OCI-M1 (cell line): ENCODE data around the gene SOX10.

Experiments
- DNase-seq: peaks from one replicate; lab custom pipeline; 2025; lab: John Stamatoyannopoulos, UW

SOX10 gene

DNA sequence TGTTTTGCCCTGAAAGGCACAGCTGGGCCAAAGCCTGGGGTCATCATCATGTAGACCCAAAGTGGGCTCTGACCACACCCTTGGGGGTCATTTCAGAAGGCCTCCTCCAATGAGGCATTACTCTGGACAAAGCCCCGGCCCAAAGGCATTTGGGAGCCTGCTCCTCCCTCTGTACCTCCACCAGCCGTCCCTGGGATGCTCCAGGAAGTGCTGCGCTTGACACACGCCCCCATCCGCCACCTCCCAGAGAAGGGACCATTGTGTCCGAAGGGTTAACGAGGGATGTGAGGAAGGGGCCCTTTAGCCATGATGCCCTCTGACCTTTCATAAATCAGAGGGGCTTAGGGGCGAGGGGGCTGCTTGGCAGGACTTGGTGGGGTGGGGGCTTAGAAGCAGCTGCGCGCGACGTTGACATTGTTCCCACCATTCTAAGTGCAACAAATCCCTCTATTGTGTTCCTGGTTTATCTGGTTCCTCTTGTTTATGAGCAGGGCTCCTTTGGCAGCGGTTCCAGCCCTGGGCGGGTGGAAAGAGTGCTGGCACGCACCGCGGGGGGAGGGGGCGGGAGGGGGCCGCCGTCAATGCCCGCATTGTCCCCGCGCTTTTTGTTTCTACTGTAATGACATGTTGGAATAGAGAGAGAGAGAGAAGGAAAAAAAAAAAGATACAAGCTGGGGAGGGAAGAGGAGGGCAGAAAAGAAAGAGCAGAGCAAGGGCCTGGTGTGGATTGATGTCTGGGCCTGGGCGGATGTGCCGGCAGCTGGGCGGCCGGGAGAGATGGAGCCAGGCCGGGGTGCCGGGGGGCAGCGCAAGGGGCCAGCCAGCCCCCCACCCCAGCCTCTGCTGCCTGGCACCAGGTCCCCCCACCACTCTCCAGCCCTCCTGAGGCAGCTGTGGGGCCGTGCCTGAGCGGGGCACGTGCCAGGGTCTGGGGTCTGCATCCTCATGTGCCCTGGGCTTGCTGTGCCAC, 32.1 kb upstream of the SOX10 start:
- no peak for DNase-seq

DNA sequence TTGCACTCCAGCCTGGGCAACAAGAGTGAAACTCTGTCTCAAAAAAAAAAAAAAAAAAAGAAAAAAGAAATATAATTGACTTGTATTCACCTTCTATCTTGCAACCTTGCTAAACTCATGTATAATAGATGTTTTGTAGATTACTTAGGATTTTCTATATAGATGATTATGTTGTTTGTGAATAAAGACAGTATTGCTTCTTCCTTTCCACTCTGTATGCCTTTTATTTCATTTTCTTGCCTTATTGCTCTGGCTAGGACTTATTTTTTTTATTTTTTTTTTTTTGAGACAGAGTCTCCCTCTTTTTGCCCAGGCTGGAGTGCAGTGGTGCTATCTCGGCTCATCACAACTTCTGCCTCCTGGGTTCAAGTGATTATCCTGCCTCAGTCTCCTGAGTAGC, 29.7 kb upstream of the SOX10 start:
- no peak for DNase-seq

DNA sequence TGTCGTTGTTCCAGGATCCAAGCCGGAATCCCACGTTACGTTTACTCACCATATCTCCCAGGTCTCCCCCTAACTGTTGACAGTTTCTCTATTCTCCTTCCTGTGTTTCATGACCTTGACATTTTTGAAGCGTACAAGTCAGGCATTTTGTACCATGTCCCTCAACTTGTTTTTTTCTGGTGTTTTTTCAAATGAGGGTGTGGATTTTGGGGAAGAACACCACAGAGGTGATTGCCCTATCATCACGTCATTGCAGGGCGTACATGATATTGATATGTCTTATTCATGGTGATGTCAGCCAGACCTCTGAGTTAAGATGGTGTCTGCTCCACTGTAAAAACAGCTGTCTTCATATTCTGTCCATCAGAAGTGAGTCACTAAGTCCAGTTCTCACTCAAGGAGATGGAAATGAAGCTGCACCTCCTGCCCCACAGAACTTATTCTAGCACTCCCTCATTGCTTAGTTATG, 28.3 kb upstream of the SOX10 start:
- DNase-seq = no peak

DNA sequence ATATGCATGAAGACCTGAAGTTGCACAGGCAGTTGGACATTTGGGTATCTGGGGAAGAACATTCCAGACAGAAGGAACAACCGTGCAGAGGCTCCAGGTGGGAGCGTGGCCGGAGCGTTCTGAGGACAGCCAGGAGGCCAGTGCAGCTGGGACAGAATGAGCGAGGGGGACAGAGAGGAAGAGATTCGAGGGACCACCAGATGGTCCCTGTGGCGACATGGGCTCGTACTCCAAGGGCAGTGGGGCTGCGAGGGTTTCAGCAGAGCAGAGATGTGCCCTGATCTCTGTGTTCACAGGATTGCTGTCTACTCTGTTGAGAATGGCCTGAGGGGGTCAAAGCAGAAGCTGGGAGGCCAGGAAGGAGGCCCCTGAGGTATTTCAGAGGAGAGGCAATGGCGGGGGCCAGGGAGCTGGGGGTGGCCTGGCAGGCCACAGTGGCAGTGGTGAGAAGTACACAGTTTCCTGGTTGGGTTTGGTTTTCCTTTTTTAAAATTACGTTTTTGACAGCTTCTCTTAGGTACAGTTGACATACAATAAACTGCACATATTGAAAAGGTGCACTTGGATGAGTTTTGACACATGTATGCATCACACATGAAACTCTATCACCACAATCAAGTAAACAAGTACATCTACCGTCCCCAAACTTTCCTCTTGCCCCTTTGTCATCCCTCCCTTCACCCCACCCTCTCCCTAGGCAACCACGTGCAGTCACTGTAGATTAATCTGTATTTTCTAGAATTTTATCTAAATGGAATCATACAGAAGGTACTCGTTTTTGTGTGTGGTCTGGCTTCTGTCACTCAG, 24.8 kb upstream of the SOX10 start:
- DNase-seq = no peak

DNA sequence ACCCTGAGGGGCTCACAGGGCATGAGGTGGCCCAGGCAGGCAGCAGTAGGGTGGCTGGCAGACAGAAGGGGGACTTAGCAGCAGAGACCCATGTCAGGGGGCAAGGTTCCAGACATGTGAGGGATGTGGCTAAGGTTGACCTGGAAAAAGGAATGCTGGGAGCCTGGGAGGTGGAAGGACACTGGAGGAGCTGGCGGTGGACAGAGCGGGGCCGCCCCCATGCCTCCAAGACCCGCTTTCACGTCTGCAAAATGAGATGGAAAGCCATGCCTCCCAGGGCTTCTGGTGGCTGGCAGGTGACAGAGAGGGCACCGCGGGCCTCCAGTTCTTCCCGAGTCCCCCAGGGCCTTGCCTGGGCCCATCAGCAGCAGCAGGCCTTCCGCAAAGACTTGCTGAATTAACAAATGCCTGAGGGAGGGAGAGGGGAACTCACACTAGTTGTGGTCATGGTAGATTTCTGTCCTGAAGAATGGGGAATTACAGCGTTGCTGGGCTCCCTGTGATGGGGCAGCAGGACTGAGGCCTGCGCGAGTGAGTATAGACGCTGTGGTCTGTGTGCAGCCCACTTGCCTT, 23.1 kb upstream of the SOX10 start:
- no peak for DNase-seq

DNA sequence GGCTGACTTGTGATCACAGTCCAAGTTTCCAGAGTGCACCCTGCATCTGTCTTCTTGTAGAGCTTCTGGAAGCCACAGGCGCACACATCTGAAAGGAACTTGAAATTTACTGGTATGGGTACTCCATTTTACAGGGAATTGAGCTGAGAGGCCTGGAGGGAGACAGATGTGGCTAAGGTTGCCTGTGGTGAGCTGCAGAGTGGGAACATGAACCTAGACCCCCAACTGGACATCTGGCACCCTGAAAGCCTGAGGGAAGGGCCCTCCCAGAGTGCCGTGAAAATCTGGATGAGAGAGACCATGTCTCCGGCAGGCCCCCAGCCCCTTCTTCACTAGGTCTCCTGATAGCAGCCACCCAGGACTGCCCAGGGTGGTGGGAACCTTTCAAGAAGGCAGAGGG, 22.6 kb upstream of the SOX10 start:
- no peak for DNase-seq

DNA sequence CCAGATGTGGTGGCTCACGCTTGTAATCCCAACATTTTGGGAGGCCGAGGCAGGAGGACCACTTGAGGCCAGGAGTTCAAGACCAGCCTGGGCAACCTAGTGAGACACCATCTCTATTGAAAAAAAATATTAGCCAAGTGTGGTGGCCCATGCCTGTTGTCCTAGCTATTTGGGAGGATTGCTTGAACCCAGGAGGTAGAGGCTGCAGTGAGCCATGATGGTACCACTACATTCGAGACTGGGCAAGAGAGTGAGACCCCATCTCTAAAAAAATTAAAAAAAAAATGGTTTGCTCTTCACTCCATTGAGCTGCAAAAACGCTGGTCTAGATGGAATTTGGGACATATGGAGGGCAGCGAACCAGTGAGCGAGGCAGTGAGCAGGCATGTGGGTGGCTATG, 21.6 kb upstream of the SOX10 start:
- DNase-seq = no peak

DNA sequence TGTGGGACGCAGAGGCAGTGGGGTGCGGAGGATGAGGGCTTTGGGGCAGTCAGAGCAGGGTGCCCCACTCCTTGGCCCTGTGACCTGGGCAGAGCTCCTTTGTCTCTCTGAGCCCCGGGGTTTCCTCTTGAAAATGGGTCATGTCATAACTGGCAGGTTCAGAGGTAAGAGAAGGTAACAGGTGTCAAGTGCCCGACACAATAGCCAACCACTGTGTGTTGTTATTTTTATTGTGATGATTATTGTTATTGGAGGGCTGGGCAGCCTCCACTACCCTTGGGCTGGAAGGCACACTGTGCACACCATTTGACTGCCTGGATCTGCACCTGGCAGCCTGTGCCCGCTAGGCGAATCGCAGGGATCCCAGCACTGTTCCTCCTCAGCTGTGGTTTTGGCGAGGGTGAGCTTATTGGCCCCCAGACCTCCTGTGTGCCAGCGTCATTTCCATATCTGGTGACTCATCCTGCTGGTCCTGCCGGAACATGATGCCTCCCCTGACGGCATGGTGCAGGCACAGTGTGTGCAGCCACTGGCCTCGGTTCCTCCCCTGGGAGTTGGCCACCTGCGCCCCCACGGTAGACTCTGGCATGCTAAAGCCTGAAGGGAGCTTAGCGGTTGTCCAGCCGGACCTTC, 15.4 kb upstream of the SOX10 start:
- DNase-seq = no peak

DNA sequence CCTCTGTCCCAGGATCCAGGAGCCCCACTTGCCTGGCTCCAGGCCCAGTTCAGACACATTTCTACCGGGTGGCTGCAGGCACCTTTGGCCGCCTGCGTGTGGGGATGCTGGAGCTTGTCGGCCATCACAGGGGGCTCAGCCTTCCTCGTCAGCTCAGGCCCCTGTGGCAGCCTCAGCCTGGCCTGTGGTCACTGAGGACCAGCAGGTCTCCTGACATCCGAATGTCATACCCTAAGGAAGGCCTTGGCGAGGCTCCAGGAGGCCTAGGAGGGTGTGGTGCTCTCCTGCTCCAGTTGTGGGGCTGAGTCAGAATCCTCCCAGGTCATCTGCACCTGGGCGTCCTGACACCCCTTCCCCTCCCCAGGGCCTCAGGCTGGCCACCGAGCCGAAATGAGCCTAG, 14.9 kb upstream of the SOX10 start:
- no peak for DNase-seq

DNA sequence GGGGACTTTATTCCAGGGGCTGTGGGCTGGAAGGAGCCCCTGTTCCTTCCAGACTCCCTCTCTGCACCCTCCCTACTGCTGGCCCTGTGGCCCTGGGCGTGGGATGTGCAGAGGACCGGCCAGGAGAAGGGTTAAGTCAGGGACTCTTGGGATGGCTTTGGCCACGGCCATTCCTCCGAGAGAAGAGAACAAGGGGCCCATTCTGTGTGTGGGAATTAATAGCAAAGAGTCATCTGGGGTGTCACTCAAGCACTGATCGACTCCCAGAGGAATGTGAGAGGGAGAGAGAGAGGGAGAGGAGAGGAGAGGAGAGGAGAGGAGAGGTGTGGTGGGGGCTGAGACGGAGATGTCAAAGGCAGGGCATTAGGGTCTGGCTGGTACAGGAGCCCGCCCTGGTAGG, 14.2 kb upstream of the SOX10 start:
- no peak for DNase-seq

DNA sequence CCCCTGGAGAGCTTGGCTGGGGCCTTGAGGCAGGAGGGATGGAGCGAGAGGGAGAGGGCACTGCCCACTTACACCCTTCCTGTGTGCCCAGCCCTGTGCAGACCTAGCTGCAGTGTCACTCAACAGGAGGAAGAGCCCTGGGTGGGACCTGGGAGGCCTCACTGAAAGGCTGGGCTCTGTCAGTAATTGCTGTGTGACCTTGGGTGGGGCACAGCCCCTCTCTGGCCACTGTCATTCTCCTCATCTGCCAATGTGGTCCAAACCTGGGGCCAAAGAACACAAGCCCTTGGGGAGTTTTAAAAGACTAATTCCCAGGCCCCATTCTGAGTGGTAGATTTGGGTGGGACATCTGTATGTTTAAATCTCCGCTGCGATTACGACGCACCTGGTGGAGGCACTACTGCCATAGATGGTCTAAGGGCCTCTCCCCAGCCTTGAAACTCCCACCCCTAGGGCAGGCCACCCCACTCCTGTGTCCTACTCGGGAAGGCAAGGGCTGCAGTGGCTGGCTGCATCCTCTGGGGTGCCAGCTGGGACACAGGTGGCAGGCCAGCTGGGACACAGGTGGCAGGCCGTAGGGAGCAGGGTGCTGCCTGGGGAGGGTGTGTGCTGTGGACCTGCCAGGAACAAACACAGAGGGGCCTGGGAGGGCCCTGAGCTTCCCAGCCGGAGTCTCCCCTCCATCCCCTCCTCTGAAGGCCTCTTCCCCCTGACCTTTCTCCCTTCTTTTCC, 12.3 kb upstream of the SOX10 start:
- DNase-seq = no peak

DNA sequence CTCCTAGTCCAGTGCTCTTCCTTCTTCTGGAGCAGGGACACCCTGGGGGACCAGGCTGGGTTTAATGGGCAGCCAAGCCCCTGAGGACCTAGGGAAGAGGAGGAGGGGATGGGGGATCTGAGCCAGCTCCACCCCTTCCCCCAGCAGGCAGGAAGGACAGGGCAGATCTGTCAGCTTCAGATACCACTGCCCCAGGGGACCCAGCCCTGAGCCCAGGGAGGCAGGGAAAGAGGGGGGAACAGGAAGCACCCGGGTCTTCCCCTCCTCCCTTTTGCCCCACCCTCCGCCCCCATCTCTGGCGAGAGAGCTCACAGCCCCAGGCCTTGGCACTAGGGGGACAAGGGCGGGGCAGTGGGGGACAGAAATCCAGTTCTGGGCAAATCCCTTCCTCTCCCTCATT, 11.7 kb upstream of the SOX10 start:
- DNase-seq = no peak

DNA sequence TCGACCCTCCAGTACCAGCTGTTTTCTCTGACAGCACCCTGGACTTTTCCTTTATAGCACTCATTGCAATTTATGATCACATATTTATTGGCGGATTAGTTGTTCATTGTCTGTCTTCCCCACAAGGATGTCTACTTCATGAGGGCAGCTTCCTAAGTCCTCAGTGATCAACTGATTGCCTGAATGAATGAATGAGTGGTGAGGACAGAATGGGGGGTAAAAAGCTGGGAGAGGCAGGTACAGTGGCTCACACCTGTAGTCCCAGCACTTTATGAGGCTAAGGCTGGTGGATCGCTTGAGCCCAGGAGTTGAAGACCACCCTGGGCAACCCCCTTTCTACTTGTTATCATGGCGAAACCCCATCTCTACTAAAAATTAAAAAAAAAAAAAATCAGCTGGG, 11.1 kb upstream of the SOX10 start:
- DNase-seq = no peak

DNA sequence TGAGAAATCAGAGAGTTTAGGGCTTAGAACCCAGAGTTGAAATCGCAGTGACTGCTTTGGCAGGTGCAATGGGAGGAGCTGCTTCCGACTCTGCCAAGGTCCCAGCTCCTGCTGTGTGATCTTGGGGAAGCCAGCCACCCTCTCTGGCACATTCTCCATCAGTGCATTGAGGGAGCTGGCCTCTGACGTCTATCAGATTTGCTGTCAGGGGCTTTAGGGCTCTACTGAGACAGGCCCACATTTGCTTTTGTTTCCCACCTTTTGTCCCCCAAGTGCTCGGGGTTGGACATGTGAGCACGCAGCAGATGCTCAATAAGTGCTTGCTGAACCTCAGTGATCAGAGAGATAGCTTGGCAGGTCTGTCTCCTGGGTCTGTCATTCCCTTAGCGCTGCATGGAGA, 10.6 kb upstream of the SOX10 start:
- no peak for DNase-seq

DNA sequence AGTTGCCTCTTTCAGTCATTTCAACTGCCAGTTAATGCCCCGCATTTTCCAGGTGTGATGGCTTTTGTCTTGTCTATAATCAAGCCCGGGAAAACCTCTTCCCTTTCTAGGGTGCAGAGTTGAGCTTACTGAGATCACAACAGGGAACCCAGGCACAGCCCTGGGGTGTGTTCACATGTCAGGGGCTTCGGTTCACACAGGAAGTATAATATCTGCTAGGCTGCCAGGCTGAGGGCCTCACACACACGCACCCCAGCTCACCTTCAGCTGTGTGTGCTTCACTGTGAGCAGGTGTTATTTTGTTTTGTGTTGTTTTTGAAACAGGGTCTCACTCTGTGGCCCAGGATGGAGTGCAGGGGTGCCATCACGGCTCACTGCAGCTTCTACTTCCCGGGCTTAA, 9.7 kb upstream of the SOX10 start:
- DNase-seq = no peak

DNA sequence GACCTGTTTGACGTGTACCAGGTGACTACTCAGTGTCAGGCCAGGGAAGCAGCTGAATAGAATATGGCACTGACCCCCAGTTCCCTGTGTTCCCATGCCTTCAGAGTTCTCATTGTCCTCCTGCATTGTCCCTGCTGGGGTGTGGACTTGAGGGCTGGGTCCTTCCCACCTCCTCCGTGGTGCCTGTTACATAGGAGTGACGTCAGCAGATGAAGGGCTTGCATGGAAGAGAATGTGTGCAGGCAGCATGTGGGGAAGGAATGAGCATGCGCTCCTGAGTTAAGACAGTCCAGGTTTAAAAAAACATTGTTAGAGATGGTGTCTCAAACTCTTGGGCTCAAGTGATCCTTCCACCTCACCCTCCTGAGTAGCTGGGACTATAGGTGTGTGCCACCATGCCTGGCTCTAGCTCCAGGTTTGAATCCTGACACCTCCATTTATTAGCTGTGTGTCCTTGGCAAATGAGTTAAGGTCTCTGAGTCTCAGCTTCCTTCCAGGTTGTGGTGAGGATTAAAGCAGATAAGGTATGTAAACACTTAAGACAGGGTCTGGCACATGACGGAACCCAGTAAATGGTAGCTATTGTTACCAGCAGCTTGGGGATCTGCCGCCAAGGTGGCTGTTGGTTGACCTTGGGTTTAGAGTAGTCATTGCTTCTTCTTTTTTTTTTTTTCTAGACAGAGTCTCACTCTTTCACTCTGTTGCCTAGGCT, 7.5 kb upstream of the SOX10 start:
- DNase-seq = no peak

DNA sequence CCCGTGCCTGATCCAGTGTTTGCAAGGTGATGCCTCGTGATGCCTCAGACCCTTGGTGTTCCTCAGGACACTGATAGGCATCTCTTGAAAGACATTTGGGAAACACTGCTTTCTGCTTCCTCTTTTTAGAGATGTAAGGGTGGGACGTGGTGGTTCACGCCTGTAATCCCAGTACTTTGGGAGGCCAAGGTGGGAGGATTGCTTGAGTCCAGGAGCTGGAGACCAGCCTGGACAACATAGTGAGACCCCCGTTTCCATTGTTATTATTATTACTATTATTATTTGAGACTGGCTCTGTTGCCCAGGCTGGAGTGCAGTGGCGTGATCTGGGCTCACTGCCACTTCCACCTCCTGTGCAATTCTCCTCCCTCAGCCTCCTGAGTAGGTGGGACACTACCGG, 6.5 kb upstream of the SOX10 start:
- DNase-seq = no peak

DNA sequence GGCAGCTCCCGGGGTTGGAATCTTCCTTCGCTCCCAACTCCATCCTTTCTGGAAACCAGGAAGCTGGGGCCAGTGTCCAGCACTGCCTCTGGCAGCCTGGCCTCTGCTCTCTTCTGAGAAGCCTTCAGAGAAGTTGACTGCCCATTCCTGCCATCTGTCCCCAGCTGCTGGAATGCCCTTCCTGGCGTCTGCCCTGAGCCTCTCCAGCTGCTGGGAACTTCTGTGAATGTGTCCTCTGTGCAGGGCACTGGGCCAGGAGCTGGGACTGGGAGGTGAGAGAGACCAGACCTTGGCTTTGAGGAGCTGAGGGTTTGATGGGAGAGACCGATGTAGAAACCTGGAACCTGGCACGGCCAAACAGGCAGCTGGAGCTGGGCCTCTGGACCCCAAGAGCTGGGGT, 5.9 kb upstream of the SOX10 start:
- no peak for DNase-seq

DNA sequence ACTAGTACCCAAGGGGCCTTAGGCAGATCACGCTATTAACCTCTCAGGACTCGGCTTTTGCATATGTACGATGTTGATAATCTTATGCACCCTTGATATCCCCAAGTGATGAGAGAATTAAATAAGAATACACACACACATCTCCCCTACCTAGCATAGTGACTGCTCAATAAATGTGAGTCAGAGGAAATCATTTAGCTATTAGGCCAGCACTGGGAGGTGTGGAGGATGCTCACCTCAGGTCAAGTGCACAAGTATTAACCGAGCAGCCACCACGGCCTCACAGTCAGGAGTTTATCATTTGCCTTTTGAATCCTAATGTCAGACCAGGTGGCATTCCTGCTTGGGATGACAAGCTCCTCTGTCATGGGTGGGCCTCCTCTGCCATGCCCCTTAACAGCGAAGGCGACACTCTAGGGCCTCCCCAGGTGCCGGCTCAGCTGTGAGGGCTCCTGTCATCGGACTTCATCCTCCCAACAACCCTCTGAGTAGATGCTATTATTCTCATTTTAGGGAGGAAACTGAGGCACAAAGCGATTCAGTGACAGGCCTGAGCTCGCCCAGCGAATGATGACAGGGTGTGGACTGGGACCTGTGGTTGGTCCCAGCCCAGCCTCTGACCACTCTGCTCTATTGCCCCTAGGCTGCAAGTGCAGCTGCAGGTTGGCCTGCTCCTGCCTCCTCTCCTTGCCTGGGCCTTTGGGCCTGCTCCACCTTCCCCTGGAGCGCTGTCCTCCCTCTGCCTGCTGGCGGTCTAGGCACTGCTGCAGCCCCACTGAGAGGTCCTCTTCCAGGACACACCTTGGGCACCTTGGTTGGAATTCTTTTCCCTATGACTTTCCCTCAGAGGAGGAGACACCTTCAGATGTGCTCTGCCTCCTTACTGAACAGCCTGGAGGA, 5.0 kb upstream of the SOX10 start:
- DNase-seq = no peak

DNA sequence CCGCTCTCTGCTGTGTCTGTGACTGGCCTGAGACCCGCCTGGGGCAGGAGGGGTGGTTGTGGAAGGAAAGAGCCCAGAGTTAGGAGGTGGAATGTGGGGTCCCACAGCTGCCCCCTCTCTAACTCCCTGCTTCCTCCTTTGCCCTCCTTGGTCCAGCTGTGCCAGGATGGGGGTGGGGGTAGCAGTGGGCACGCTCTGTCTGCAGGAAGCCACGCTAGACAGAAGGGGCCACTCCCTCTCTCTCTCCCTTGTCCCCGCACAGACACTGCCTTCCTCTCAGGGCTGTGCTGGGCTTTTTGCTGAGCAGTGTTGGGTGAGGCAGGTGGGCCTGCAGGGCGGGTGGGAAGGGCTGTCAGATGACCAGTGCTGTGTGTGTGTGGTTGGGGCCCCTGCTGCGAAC, 2.0 kb upstream of the SOX10 start:
- DNase-seq = no peak
